Adipocyte (in vitro differentiated cells): ENCODE results near the gene SLC8A1.

Experiments used
- DNase-seq: peaks from one replicate; pipeline ENCODE4 v3.0.0-alpha.2; 2015; ENCODE audit warnings: low read depth
- H3K27me3 ChIP-seq: replicated peaks from 2 replicates; pipeline ENCODE4 v1.7.0; 2013; ENCODE audit warnings: mild to moderate bottlenecking, low read length, moderate library complexity; ENCODE audit not compliant: control insufficient read depth, insufficient read depth
- H3K36me3 ChIP-seq: 2 replicates; pipeline ENCODE4 v1.7.0; 2013; ENCODE audit warnings: low read length, mild to moderate bottlenecking, moderate library complexity; ENCODE audit not compliant: control insufficient read depth, insufficient read depth, severe bottlenecking
- H3K4me1 ChIP-seq: 2 replicates; pipeline ENCODE4 v1.7.0; 2013; ENCODE audit warnings: mild to moderate bottlenecking, low read length, moderate library complexity; ENCODE audit not compliant: control insufficient read depth, insufficient read depth
- H3K4me3 ChIP-seq: 2 replicates; pipeline ENCODE4 v1.7.0; 2013; ENCODE audit warnings: mild to moderate bottlenecking, low read length, moderate library complexity
- H3K9ac ChIP-seq: 2 replicates; pipeline ENCODE4 v1.7.0; 2013; ENCODE audit warnings: mild to moderate bottlenecking, low read length, moderate library complexity
- H3K9me3 ChIP-seq: 2 replicates; pipeline ENCODE4 v1.7.0; 2013; ENCODE audit warnings: mild to moderate bottlenecking, low read length, moderate library complexity; ENCODE audit not compliant: control insufficient read depth

SLC8A1 gene

GRCh38 chr2:40208463-40208862, 243.4 kb downstream of the SLC8A1 start:
- Histone ChIP-seq H3K27me3 (no peaks in the 10 kb centered on the region), H3K9me3 (no peaks in the 10 kb centered on the region), H3K36me3 (no peaks in the 10 kb centered on the region), H3K4me1 (peaks cover 5% of the 10 kb centered on the region), H3K4me3 (no peak overlapping the region), H3K9ac (no peak overlapping the region)
- DNase-seq, result no peak

- Histone ChIP-seq H3K27me3 (no peaks in the 10 kb centered on the region), H3K4me3 (no peak overlapping the region)
- peak; percentile 76 for DNase-seq
These were observed 247.6 kb downstream of the SLC8A1 start for GRCh38 chr2:40204268-40204667.

GRCh38 chr2:40202798-40203400, 249.0 kb downstream of the SLC8A1 start:
- DNase-seq, result peak; percentile 59
- H3K4me1 ChIP-seq, result peaks cover 29% of the 10 kb centered on the region
- H3K4me3 ChIP-seq, result no peak overlapping the region
- no peaks in the 10 kb centered on the region for H3K36me3 ChIP-seq
- H3K9ac ChIP-seq, result peak overlapping the region; percentile 14
- H3K9me3 ChIP-seq, result no peaks in the 10 kb centered on the region
- H3K27me3 ChIP-seq, result no peaks in the 10 kb centered on the region

More at GRCh38 chr2:40204268-40204667, 247.6 kb downstream of the SLC8A1 start:
- Histone ChIP-seq H3K36me3 (no peaks in the 10 kb centered on the region), H3K9ac (no peak overlapping the region), H3K4me1 (peaks cover 29% of the 10 kb centered on the region), H3K9me3 (no peaks in the 10 kb centered on the region)

- DNase-seq, result no peak
- H3K27me3 ChIP-seq, result no peaks in the 10 kb centered on the region
- H3K4me1 ChIP-seq, result peaks cover 29% of the 10 kb centered on the region
- no peak overlapping the region for H3K4me3 ChIP-seq
- no peaks in the 10 kb centered on the region for H3K36me3 ChIP-seq
- no peak overlapping the region for H3K9ac ChIP-seq
- no peaks in the 10 kb centered on the region for H3K9me3 ChIP-seq
These were observed 250.5 kb downstream of the SLC8A1 start for GRCh38 chr2:40201425-40201824.

GRCh38 chr2:40200366-40200915, 251.4 kb downstream of the SLC8A1 start:
- no peaks in the 10 kb centered on the region for H3K9me3 ChIP-seq
- DNase-seq, result peak; percentile 74

GRCh38 chr2:40199771-40200170, 252.1 kb downstream of the SLC8A1 start:
- no peaks in the 10 kb centered on the region for H3K27me3 ChIP-seq
- no peak overlapping the region for H3K9ac ChIP-seq
- peaks cover 29% of the 10 kb centered on the region for H3K4me1 ChIP-seq
- H3K4me3 ChIP-seq, result no peak overlapping the region
- peak; percentile 89 for DNase-seq
- H3K36me3 ChIP-seq, result no peaks in the 10 kb centered on the region
- no peaks in the 10 kb centered on the region for H3K9me3 ChIP-seq

More at GRCh38 chr2:40200366-40200915, 251.4 kb downstream of the SLC8A1 start:
- Histone ChIP-seq H3K36me3 (no peaks in the 10 kb centered on the region), H3K4me3 (no peak overlapping the region), H3K4me1 (peaks cover 29% of the 10 kb centered on the region), H3K27me3 (no peaks in the 10 kb centered on the region), H3K9ac (no peak overlapping the region)

GRCh38 chr2:40197121-40197520, 254.8 kb downstream of the SLC8A1 start:
- Histone ChIP-seq H3K4me3 (no peak overlapping the region), H3K4me1 (peaks cover 21% of the 10 kb centered on the region), H3K27me3 (no peaks in the 10 kb centered on the region), H3K9ac (no peak overlapping the region), H3K9me3 (no peaks in the 10 kb centered on the region), H3K36me3 (no peaks in the 10 kb centered on the region)
- no peak for DNase-seq

GRCh38 chr2:40193670-40194026, 258.2 kb downstream of the SLC8A1 start:
- H3K36me3 ChIP-seq, result no peaks in the 10 kb centered on the region
- no peaks in the 10 kb centered on the region for H3K27me3 ChIP-seq
- peaks cover 5% of the 10 kb centered on the region for H3K4me1 ChIP-seq
- DNase-seq, result no peak
- H3K4me3 ChIP-seq, result no peak overlapping the region
- no peaks in the 10 kb centered on the region for H3K9me3 ChIP-seq
- H3K9ac ChIP-seq, result no peak overlapping the region

GRCh38 chr2:40192864-40193669, 258.8 kb downstream of the SLC8A1 start:
- Histone ChIP-seq H3K9me3 (no peaks in the 10 kb centered on the region), H3K9ac (no peak overlapping the region), H3K4me1 (peaks cover 5% of the 10 kb centered on the region), H3K27me3 (no peaks in the 10 kb centered on the region), H3K36me3 (no peaks in the 10 kb centered on the region), H3K4me3 (no peak overlapping the region)
- no peak for DNase-seq

- no peaks in the 10 kb centered on the region for H3K9me3 ChIP-seq
- no peak overlapping the region for H3K4me3 ChIP-seq
- DNase-seq, result no peak
- H3K36me3 ChIP-seq, result no peaks in the 10 kb centered on the region
- no peaks in the 10 kb centered on the region for H3K27me3 ChIP-seq
- H3K4me1 ChIP-seq, result peaks cover 5% of the 10 kb centered on the region
- no peak overlapping the region for H3K9ac ChIP-seq
These were observed 261.4 kb downstream of the SLC8A1 start for GRCh38 chr2:40190457-40190856.

- no peaks in the 10 kb centered on the region for H3K9me3 ChIP-seq
- H3K4me1 ChIP-seq, result peaks cover 5% of the 10 kb centered on the region
- no peak overlapping the region for H3K4me3 ChIP-seq
- H3K27me3 ChIP-seq, result no peaks in the 10 kb centered on the region
- no peaks in the 10 kb centered on the region for H3K36me3 ChIP-seq
- no peak for DNase-seq
- H3K9ac ChIP-seq, result no peak overlapping the region
These were observed 262.0 kb downstream of the SLC8A1 start for GRCh38 chr2:40189881-40190280.
